ENCODE measurements around the gene SMIM35. TPM values are rescaled to one million over a fixed set of nuclear protein-coding genes. Genes with fewer than 3 reads are reported as not detected.

The SMIM35 gene
- total RNA-seq, 1 experiment from 2014 or later: not detected

DNA sequence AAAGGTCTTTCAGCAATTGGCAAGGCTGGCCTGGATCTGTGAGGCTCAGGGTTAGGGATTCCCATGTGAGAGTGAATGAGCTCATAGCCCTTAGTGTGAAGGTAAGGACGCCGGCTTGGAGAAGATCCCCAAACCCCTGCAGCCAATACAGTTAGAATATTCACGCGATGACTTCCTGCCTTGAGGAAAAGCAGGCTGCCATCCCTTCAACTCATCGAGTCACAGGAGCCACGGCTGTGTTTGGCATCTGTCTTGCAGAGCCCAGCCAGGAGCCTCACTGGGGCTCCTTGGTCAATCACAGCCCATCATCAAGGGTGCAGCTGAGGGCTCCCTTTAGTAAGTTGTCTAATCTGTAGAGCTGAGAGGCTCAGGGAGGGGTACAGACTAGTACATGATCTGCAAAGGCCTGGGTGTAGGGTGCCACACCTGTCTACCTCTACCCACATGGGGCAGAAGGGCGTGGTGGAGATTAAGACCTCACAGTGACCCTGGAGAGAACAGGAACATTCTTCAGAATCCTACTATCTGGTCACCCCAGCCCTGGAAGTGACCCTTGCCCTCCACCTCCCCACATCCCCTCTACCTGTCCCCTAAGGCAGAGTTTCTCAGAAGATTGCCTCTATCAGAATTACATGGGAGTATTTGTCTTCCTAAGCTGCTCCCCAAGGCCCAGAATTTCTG is 82.1 kb downstream of the SMIM35 start:
- CTCF ChIA-PET: no interaction called here
- Histone ChIP-seq H3K79me2 (ENCODE audit: low read length) (no peaks in the 10 kb centered on the region), H3K9me2 (replicated peaks; ENCODE audit: low read length) (no peaks in the 10 kb centered on the region), H4K20me1 (ENCODE audit: low read length) (no peaks in the 10 kb centered on the region), H3K4me3 (ENCODE audit: low read length) (no peak overlapping the region), H3K4me1 (ENCODE audit: insufficient read depth, low read length) (no peaks in the 10 kb centered on the region), H3F3A (ENCODE audit: low read length, unreplicated experiment) (no peaks in the 10 kb centered on the region), H3K9me3 (ENCODE audit: low read length) (no peaks in the 10 kb centered on the region), H3K36me3 (ENCODE audit: low read depth, low read length) (no peaks in the 10 kb centered on the region), H2AFZ (ENCODE audit: low read length) (no peak overlapping the region), H3K27me3 (ENCODE audit: low read length) (peaks cover 83% of the 10 kb centered on the region), H3K27ac (ENCODE audit: low read length) (no peak overlapping the region), H3K4me2 (ENCODE audit: low read length) (no peak overlapping the region), H3K9ac (ENCODE audit: low read length) (no peak overlapping the region)
- intact Hi-C loops (cut with micrococcal nuclease): no loop called here
- no peak for ATAC-seq
- no peak for DNase-seq
- TF ChIP-seq EZH2 (IDR thresholded peaks at IDR 0.05; ENCODE audit: low read length, unreplicated experiment) (no peak), EZH2phosphoT487 (IDR thresholded peaks at IDR 0.05; ENCODE audit: borderline replicate concordance, low read length) (no peak)
- TF ChIP-seq, protein P1, sequence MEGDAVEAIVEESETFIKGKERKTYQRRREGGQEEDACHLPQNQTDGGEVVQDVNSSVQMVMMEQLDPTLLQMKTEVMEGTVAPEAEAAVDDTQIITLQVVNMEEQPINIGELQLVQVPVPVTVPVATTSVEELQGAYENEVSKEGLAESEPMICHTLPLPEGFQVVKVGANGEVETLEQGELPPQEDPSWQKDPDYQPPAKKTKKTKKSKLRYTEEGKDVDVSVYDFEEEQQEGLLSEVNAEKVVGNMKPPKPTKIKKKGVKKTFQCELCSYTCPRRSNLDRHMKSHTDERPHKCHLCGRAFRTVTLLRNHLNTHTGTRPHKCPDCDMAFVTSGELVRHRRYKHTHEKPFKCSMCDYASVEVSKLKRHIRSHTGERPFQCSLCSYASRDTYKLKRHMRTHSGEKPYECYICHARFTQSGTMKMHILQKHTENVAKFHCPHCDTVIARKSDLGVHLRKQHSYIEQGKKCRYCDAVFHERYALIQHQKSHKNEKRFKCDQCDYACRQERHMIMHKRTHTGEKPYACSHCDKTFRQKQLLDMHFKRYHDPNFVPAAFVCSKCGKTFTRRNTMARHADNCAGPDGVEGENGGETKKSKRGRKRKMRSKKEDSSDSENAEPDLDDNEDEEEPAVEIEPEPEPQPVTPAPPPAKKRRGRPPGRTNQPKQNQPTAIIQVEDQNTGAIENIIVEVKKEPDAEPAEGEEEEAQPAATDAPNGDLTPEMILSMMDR (conservative IDR thresholded peaks at IDR 0.05; ENCODE audit: low read depth, low read length): no peak
- POLR2A ChIA-PET (ENCODE audit: unreplicated experiment): no interaction called here
- BruUV-seq (replicated peaks): no TSS peak

DNA sequence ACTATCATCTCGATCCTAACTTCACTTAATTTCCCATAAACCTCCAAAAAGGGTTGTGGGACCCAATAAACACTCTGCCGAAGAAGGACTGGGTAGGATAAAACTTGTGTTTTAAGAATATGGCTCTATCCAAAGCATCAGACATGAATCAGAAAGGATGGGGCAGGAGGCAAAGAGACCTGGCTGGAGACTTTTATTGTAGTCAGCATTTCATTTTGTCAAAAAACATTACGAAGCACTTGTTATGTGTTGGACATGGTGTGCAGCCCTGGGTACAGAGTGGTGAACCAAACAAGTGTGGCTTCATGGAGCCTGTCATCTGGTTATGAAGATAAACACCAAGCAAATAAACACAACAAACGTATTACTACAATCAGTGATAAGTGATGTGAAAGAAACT is 83.3 kb downstream of the SMIM35 start:
- Histone ChIP-seq H3K4me1 (ENCODE audit: insufficient read depth, low read length) (no peaks in the 10 kb centered on the region), H3K9me3 (ENCODE audit: low read length) (no peaks in the 10 kb centered on the region), H3K9me2 (replicated peaks; ENCODE audit: low read length) (no peaks in the 10 kb centered on the region), H3K4me3 (ENCODE audit: low read length) (no peak overlapping the region), H3F3A (ENCODE audit: low read length, unreplicated experiment) (no peaks in the 10 kb centered on the region), H4K20me1 (ENCODE audit: low read length) (no peaks in the 10 kb centered on the region), H3K4me2 (ENCODE audit: low read length) (no peak overlapping the region), H2AFZ (ENCODE audit: low read length) (no peak overlapping the region), H3K36me3 (ENCODE audit: low read depth, low read length) (no peaks in the 10 kb centered on the region), H3K27ac (ENCODE audit: low read length) (no peak overlapping the region), H3K9ac (ENCODE audit: low read length) (no peak overlapping the region), H3K79me2 (ENCODE audit: low read length) (no peaks in the 10 kb centered on the region), H3K27me3 (ENCODE audit: low read length) (peaks cover 71% of the 10 kb centered on the region)
- DNase-seq: no peak
- ChIA-PET POLR2A (ENCODE audit: unreplicated experiment) (no interaction called here), CTCF (no interaction called here)
- no peak for ATAC-seq
- BruUV-seq (replicated peaks): no TSS peak
- no peak for TF ChIP-seq EZH2 (IDR thresholded peaks at IDR 0.05; ENCODE audit: low read length, unreplicated experiment)
- TF ChIP-seq, protein P1 (conservative IDR thresholded peaks at IDR 0.05; ENCODE audit: low read depth, low read length): no peak
- no peak for TF ChIP-seq EZH2phosphoT487 (IDR thresholded peaks at IDR 0.05; ENCODE audit: borderline replicate concordance, low read length)
- intact Hi-C loops (cut with micrococcal nuclease): no loop called here

DNA sequence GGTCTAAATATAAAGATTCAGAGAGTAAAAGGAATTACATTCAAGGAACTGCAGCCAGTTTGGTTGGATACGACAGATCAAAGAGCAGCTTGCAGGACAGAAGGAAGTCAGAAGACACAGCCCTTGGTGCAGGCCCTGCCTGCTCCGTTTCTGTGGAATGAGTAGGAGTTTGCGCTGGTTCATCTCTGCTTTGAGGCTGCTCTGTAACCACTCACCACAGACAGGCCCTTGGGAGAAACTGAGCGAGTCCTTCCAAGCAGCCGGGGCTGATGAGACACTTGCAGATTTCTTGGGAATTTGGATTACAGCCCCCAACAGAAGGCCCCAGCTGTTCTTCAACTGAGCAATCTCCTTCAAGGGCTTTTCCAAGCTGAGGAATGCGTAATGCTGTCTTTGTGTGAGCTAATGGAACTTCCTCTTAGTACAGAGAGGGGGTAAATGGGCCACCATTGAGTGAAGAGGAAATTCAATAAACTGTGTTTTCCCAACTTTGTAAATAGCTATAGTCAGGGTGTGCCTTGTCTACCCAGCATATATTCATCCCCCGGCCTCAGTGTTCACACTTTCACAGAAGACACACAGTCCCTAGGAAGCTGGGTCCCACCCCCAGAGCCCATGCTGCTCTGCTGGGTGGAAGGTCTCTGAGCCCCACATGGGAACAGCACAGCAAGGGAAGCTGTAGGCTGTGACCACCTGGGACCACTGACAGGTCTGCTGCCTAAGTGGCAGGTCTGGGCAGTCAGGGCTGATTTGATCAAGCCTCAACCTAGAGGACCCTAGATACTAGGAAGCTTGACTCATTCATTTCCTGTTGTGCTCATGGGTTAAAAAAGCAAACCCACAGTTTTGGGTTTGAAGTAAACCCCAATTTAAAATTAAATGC is 84.0 kb downstream of the SMIM35 start:
- Histone ChIP-seq H3K9me3 (ENCODE audit: low read length) (no peaks in the 10 kb centered on the region), H3K9ac (ENCODE audit: low read length) (no peak overlapping the region), H3F3A (ENCODE audit: low read length, unreplicated experiment) (no peaks in the 10 kb centered on the region), H3K4me2 (ENCODE audit: low read length) (no peak overlapping the region), H3K27ac (ENCODE audit: low read length) (no peak overlapping the region), H3K4me1 (ENCODE audit: insufficient read depth, low read length) (no peaks in the 10 kb centered on the region), H3K36me3 (ENCODE audit: low read depth, low read length) (no peaks in the 10 kb centered on the region), H4K20me1 (ENCODE audit: low read length) (no peaks in the 10 kb centered on the region), H3K27me3 (ENCODE audit: low read length) (peaks cover 64% of the 10 kb centered on the region), H3K79me2 (ENCODE audit: low read length) (no peaks in the 10 kb centered on the region), H3K4me3 (ENCODE audit: low read length) (no peak overlapping the region), H2AFZ (ENCODE audit: low read length) (no peak overlapping the region), H3K9me2 (replicated peaks; ENCODE audit: low read length) (no peaks in the 10 kb centered on the region)
- BruUV-seq (replicated peaks): no TSS peak
- intact Hi-C loops (cut with micrococcal nuclease): no loop called here
- POLR2A ChIA-PET (ENCODE audit: unreplicated experiment): no interaction called here
- CTCF ChIA-PET: no interaction called here
- TF ChIP-seq, protein P1 (conservative IDR thresholded peaks at IDR 0.05; ENCODE audit: low read depth, low read length): no peak
- TF ChIP-seq EZH2 (IDR thresholded peaks at IDR 0.05; ENCODE audit: low read length, unreplicated experiment): no peak
- no peak for TF ChIP-seq EZH2phosphoT487 (IDR thresholded peaks at IDR 0.05; ENCODE audit: borderline replicate concordance, low read length)
- no peak for ATAC-seq
- no peak for DNase-seq

Data from PC-3 (cell line).